ENCODE data around the gene MAPK4. TPM values are rescaled to one million over a fixed set of nuclear protein-coding genes. Genes with fewer than 3 reads are reported as not detected.

Gene MAPK4
- total RNA-seq, 6 experiments from 2014 or later = not detected

- H3K27me3 Mint-ChIP-seq (ENCODE audit: insufficient read depth) = no peaks in the 10 kb centered on the region; the same call in 1 of the 2 replicates
- DNase-seq = no peak
- TF ChIP-seq CTCF (IDR thresholded peaks at IDR 0.05) = no peak
- H3K4me3 Mint-ChIP-seq = no peak overlapping the region
- H3K27ac Mint-ChIP-seq = no peak overlapping the region
- H3K9me3 Mint-ChIP-seq = peaks cover 37% of the 10 kb centered on the region
- H3K36me3 Mint-ChIP-seq (ENCODE audit: low read depth) = no peaks in the 10 kb centered on the region
- no peaks in the 10 kb centered on the region for H3K4me1 Mint-ChIP-seq (ENCODE audit: low read depth)
These were observed 19.3 kb downstream of the MAPK4 start for GRCh38 chr18:50579061-50579774.

GRCh38 chr18:50581517-50581916, 21.6 kb downstream of the MAPK4 start:
- Mint-ChIP-seq H3K4me1 (ENCODE audit: low read depth) (no peaks in the 10 kb centered on the region), H3K36me3 (ENCODE audit: low read depth) (no peaks in the 10 kb centered on the region), H3K27me3 (ENCODE audit: insufficient read depth) (no peaks in the 10 kb centered on the region)

GRCh38 chr18:50582500-50582899, 22.6 kb downstream of the MAPK4 start:
- Mint-ChIP-seq H3K36me3 (ENCODE audit: low read depth) (no peaks in the 10 kb centered on the region), H3K4me3 (no peak overlapping the region), H3K27ac (no peak overlapping the region), H3K9me3 (peaks cover 42% of the 10 kb centered on the region), H3K27me3 (ENCODE audit: insufficient read depth) (no peaks in the 10 kb centered on the region), H3K4me1 (ENCODE audit: low read depth) (no peaks in the 10 kb centered on the region)
- no peak for TF ChIP-seq CTCF (IDR thresholded peaks at IDR 0.05)
- no peak for DNase-seq

More at GRCh38 chr18:50581517-50581916, 21.6 kb downstream of the MAPK4 start:
- TF ChIP-seq CTCF (IDR thresholded peaks at IDR 0.05) = no peak
- Mint-ChIP-seq H3K4me3 (no peak overlapping the region), H3K27ac (no peak overlapping the region), H3K9me3 (peaks cover 42% of the 10 kb centered on the region)
- DNase-seq = no peak

- Mint-ChIP-seq H3K36me3 (ENCODE audit: low read depth) (no peaks in the 10 kb centered on the region), H3K4me1 (ENCODE audit: low read depth) (no peaks in the 10 kb centered on the region), H3K27ac (no peak overlapping the region), H3K27me3 (ENCODE audit: insufficient read depth) (no peaks in the 10 kb centered on the region), H3K9me3 (peaks cover 43% of the 10 kb centered on the region), H3K4me3 (no peak overlapping the region)
- peak; percentile 40 for TF ChIP-seq CTCF (IDR thresholded peaks at IDR 0.05)
- DNase-seq = no peak
These were observed 26.8 kb downstream of the MAPK4 start for GRCh38 chr18:50586710-50587109.

GRCh38 chr18:50590593-50590992, 30.7 kb downstream of the MAPK4 start:
- H3K27ac Mint-ChIP-seq = no peak overlapping the region
- H3K9me3 Mint-ChIP-seq = peaks cover 39% of the 10 kb centered on the region
- no peak overlapping the region for H3K4me3 Mint-ChIP-seq
- H3K36me3 Mint-ChIP-seq (ENCODE audit: low read depth) = no peaks in the 10 kb centered on the region
- H3K27me3 Mint-ChIP-seq (ENCODE audit: insufficient read depth) = no peaks in the 10 kb centered on the region
- TF ChIP-seq CTCF (IDR thresholded peaks at IDR 0.05) = no peak
- no peak for DNase-seq
- no peaks in the 10 kb centered on the region for H3K4me1 Mint-ChIP-seq (ENCODE audit: low read depth)

Measured in HFFc6 (cell line).